Ovary (tissue), 3 donors: ENCODE data around the gene GRIN2A.

Source experiments
- CTCF ChIP-seq, 3 donors: fragments of 450-650 bp in 2 of 3; fragments of 200-600 bp in 1 of 3; IDR thresholded peaks; one replicate each; pipeline versions ENCODE4 v1.5.1 to v1.8.0; 2016 to 2022; ENCODE audit warnings: antibody characterized with exemption in 3 of 3, mild to moderate bottlenecking in 1 of 3
- EP300 ChIP-seq: sonication (generic); formaldehyde crosslinking; IDR thresholded peaks from one replicate; pipeline ENCODE4 v1.6.1; 2017; ENCODE audit warnings: antibody characterized with exemption
- POLR2A ChIP-seq: fragments of 450-650 bp; IDR thresholded peaks from one replicate; pipeline ENCODE4 v1.6.1; 2017; ENCODE audit warnings: antibody characterized with exemption, mild to moderate bottlenecking, moderate library complexity
- donor health status: DM: no; HTN: no; CAD: no.

- no peak for TF ChIP-seq CTCF (IDR thresholded peaks at IDR 0.05)
- TF ChIP-seq POLR2A, result no peak
- TF ChIP-seq EP300, result no peak
Observed at GRCh38 chr16:10130538-10130937, 51.7 kb downstream of the GRIN2A start.
